ENCODE results near the gene ECEL1. TPM values are rescaled to one million over a fixed set of nuclear protein-coding genes. Genes with fewer than 3 reads are reported as not detected.

ECEL1 gene
- total RNA-seq, 2 experiments from 2014 or later, result 0.56 to 0.72 TPM

DNA sequence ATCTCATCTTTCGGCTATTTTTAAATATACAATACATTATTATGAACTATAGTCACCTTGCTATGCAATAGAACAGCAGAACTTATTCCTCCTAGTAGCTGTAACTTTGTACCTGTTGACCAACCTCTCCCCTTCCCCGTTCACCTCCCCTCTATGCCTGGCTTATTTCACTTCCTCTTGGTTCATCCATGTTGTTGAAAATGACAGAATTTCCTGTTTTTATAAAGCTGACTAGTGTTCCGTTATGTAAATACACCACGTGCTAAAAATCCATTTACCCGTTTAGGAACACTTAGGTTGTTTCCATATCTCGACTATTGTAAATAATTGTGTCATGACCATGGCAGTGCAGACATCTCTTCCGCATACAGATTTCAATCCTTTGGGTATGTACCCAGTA is 21.4 kb downstream of the ECEL1 start:
- POLR2A ChIA-PET, result no interaction called here

DNA sequence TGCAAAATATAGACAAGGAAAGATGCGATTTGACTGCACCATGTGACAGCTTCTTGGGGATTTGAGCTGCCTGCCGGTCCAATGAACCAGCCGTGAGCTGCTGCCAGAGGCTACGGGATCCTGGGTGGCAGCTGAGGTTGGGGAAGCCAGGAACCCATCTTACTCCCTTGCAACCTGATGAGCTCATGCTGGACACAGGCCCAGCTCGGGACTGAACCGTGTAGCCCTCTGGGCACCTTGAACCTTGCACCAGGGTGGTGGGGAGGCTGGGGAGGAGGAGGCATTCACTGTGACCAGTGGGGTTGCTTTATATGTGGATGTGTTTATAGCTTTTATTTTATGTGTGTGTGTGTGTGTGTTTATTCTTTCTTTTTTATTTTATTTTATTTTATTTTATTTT is 22.6 kb downstream of the ECEL1 start:
- no peaks in the 10 kb centered on the region for H3K36me3 Mint-ChIP-seq (ENCODE audit: low read depth)
- no peak for ATAC-seq
- ChIA-PET POLR2A (no interaction called here), CTCF (interaction anchor here (1.2 to 1.9 kb wide), 4 partner anchors 9 to 564 kb away, joined by 3 to 7 read pairs (median 4); no protein-coding TSS in a partner anchor)
- intact Hi-C loops (cut with micrococcal nuclease), result no loop called here
- H3K27me3 Mint-ChIP-seq, result peaks cover 9% of the 10 kb centered on the region
- DNase-seq, result no peak
- no peak overlapping the region for H3K4me3 Mint-ChIP-seq
- H3K27ac Mint-ChIP-seq, result no peak overlapping the region
- TF ChIP-seq, protein P1, sequence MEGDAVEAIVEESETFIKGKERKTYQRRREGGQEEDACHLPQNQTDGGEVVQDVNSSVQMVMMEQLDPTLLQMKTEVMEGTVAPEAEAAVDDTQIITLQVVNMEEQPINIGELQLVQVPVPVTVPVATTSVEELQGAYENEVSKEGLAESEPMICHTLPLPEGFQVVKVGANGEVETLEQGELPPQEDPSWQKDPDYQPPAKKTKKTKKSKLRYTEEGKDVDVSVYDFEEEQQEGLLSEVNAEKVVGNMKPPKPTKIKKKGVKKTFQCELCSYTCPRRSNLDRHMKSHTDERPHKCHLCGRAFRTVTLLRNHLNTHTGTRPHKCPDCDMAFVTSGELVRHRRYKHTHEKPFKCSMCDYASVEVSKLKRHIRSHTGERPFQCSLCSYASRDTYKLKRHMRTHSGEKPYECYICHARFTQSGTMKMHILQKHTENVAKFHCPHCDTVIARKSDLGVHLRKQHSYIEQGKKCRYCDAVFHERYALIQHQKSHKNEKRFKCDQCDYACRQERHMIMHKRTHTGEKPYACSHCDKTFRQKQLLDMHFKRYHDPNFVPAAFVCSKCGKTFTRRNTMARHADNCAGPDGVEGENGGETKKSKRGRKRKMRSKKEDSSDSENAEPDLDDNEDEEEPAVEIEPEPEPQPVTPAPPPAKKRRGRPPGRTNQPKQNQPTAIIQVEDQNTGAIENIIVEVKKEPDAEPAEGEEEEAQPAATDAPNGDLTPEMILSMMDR (IDR thresholded peaks at IDR 0.05), result no peak
- no peaks in the 10 kb centered on the region for H3K4me1 Mint-ChIP-seq (ENCODE audit: low read depth)
- H3K9me3 Mint-ChIP-seq, result no peaks in the 10 kb centered on the region

More for the DNA sequence above, 21.4 kb downstream of the ECEL1 start:
- Mint-ChIP-seq H3K36me3 (ENCODE audit: low read depth) (no peaks in the 10 kb centered on the region), H3K27ac (no peak overlapping the region), H3K27me3 (peaks cover 15% of the 10 kb centered on the region), H3K4me3 (no peak overlapping the region), H3K9me3 (no peaks in the 10 kb centered on the region), H3K4me1 (ENCODE audit: low read depth) (no peaks in the 10 kb centered on the region)
- CTCF ChIA-PET, result interaction anchor here (0.6 kb wide), 1 partner anchor 19 kb away, joined by 3 read pairs; no protein-coding TSS in a partner anchor
- intact Hi-C loops (cut with micrococcal nuclease), result no loop called here
- no peak for ATAC-seq
- DNase-seq, result no peak
- TF ChIP-seq, protein P1 (IDR thresholded peaks at IDR 0.05), result no peak

DNA sequence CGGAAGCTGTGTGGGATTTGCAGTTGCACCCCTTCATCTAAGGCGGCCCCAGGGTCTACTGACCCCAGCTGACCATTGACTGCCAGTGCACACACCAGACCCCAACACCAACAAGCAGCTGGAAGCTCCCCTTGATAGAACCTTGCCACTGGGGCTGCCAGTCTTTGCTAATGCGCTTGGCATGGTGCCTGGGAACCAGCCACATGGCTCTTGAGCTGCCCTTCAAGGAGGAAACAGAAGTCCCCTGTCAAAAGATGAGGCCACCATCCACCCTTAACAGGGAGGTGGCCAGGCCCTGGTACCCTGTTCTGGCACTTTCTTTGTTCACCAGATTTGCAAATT is 23.1 kb downstream of the ECEL1 start:
- ATAC-seq (no peak), DNase-seq (no peak)
- no peak overlapping the region for H3K27ac Mint-ChIP-seq
- H3K4me1 Mint-ChIP-seq (ENCODE audit: low read depth), result no peaks in the 10 kb centered on the region
- H3K36me3 Mint-ChIP-seq (ENCODE audit: low read depth), result no peaks in the 10 kb centered on the region
- CTCF ChIA-PET, result interaction anchor here (1.2 to 1.9 kb wide), 4 partner anchors 9 to 564 kb away, joined by 3 to 7 read pairs (median 4); no protein-coding TSS in a partner anchor
- intact Hi-C loops (cut with micrococcal nuclease), result no loop called here
- no peaks in the 10 kb centered on the region for H3K9me3 Mint-ChIP-seq
- H3K4me3 Mint-ChIP-seq, result no peak overlapping the region
- POLR2A ChIA-PET, result no interaction called here
- H3K27me3 Mint-ChIP-seq, result peaks cover 12% of the 10 kb centered on the region
- TF ChIP-seq, protein P1 (IDR thresholded peaks at IDR 0.05), result no peak

DNA sequence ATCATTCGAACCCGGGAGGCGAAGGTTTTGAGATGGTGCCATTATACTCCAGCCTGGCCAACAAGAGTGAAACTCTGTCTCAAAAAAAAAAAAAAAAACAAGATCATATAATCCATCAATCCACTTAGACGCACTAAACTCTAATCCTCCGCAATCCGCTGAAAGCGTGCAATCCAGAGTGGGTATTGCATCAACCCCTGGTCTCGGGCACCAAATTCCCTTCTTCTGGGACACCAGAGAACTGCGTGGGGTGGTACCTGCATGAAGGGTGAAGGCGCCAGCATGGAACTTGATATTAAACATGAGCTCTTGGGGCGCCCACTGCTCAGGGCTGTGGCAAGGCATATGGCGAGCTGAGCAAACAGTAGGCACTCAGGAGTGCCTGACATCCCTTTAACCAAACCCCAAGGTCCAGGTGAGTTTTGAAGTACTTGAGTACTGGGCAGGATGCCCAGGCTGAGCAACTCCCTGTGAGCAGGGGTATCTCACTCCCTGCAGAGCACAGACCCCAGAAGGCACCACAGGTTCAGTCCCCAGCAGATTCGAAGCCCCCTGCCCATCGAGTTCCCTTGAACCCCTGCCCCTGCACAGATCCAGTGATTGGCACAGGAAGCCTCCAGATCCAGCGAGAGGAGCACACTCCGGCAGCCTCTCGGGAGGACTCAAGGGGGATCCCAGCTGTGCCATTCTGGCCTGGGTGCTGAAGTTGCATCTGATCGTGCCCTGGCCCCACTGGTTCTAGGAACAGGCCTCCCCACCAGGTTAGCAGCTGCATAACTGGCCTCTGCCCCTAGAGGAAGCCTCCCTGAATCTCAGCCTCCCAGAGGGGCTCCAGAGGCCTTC is 23.7 kb downstream of the ECEL1 start:
- TF ChIP-seq, protein P1 (IDR thresholded peaks at IDR 0.05), result no peak
- intact Hi-C loops (cut with micrococcal nuclease), result no loop called here
- no peaks in the 10 kb centered on the region for H3K9me3 Mint-ChIP-seq

DNA sequence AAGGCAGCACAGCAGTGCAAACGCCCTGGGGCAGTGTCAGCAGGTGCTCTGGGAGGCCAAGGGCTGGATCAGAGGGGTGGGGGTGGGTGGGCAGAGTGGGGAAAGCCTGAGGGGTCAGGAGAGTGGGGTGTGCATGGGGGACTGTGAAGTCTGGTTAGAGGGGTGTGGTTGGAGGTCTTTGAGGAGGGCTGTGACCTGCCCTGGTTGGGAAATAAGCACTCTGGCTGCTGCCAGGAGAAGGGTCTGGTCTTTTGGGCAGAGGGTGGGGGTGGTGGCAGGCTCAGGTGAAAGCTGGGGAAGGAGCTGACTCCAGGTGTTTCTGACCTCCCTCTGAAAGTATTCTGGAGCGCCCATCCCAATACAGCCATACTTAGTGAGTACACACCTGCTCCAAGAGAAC is 27.5 kb downstream of the ECEL1 start:
- ATAC-seq (no peak), DNase-seq (no peak)
- Mint-ChIP-seq H3K4me1 (ENCODE audit: low read depth) (no peaks in the 10 kb centered on the region), H3K4me3 (no peak overlapping the region), H3K27ac (no peak overlapping the region), H3K27me3 (peaks cover 20% of the 10 kb centered on the region), H3K36me3 (ENCODE audit: low read depth) (no peaks in the 10 kb centered on the region), H3K9me3 (no peaks in the 10 kb centered on the region)
- ChIA-PET POLR2A (no interaction called here), CTCF (no interaction called here)
- TF ChIP-seq, protein P1 (IDR thresholded peaks at IDR 0.05), result no peak
- intact Hi-C loops (cut with micrococcal nuclease), result no loop called here

More for the DNA sequence above, 23.7 kb downstream of the ECEL1 start:
- H3K27ac Mint-ChIP-seq, result no peak overlapping the region
- DNase-seq, result no peak
- CTCF ChIA-PET, result interaction anchor here (1.2 to 1.9 kb wide), 4 partner anchors 19 to 563 kb away, joined by 3 to 7 read pairs (median 4); no protein-coding TSS in a partner anchor
- no peaks in the 10 kb centered on the region for H3K36me3 Mint-ChIP-seq (ENCODE audit: low read depth)
- POLR2A ChIA-PET, result no interaction called here
- H3K4me1 Mint-ChIP-seq (ENCODE audit: low read depth), result no peaks in the 10 kb centered on the region
- peaks cover 15% of the 10 kb centered on the region for H3K27me3 Mint-ChIP-seq
- no peak for ATAC-seq
- no peak overlapping the region for H3K4me3 Mint-ChIP-seq
